GM19395 (cell line): ENCODE results near the gene ATOH8.

ENCODE experiments used
- ATAC-seq: cut with Tn5 transposase; IDR thresholded peaks from one replicate; pipeline ENCODE4 v1.9.1; 2021; ENCODE audit warnings: mild to moderate bottlenecking, moderate library complexity; ENCODE audit not compliant: unreplicated experiment

ATOH8 gene

GRCh38 chr2:85797921-85798320, 44.1 kb downstream of the ATOH8 start:
- ATAC-seq = no peak

- no peak for ATAC-seq
These were observed 45.6 kb downstream of the ATOH8 start for GRCh38 chr2:85799215-85799956.

- ATAC-seq = no peak
These were observed 46.8 kb downstream of the ATOH8 start for GRCh38 chr2:85800586-85800985.

GRCh38 chr2:85801871-85802270, 48.1 kb downstream of the ATOH8 start:
- no peak for ATAC-seq

GRCh38 chr2:85802354-85803103, 48.7 kb downstream of the ATOH8 start:
- ATAC-seq = no peak

- no peak for ATAC-seq
These were observed 50.1 kb downstream of the ATOH8 start for GRCh38 chr2:85803704-85804425.

GRCh38 chr2:85804583-85804982, 50.8 kb downstream of the ATOH8 start:
- no peak for ATAC-seq

GRCh38 chr2:85806358-85807118, 52.7 kb downstream of the ATOH8 start:
- ATAC-seq = no peak

GRCh38 chr2:85807756-85808155, 54.0 kb downstream of the ATOH8 start:
- no peak for ATAC-seq

- ATAC-seq = no peak
These were observed 56.8 kb downstream of the ATOH8 start for GRCh38 chr2:85810371-85811179.

GRCh38 chr2:85811180-85812093, 57.6 kb downstream of the ATOH8 start:
- ATAC-seq = no peak

- no peak for ATAC-seq
These were observed 58.4 kb downstream of the ATOH8 start for GRCh38 chr2:85812094-85812735.

GRCh38 chr2:85813211-85813981, 59.6 kb downstream of the ATOH8 start:
- ATAC-seq = no peak

- peak; percentile 61 for ATAC-seq
These were observed 60.4 kb downstream of the ATOH8 start for GRCh38 chr2:85813982-85814801.

GRCh38 chr2:85814802-85815550, 61.2 kb downstream of the ATOH8 start:
- no peak for ATAC-seq

GRCh38 chr2:85819811-85820510, 66.2 kb downstream of the ATOH8 start:
- ATAC-seq = no peak
